Endothelial cell (in vitro differentiated cells): ENCODE measurements around the gene DOCK3. TPM values are rescaled to one million over a fixed set of nuclear protein-coding genes. Genes with fewer than 3 reads are reported as not detected.

ENCODE experiments used
- DNase-seq: peaks from one replicate; pipeline ENCODE4 v3.0.0; 2021; ENCODE audit warnings: low spot score
- H3K27ac Mint-ChIP-seq: one replicate; pipeline ENCODE4 v1.8.0; 2021; ENCODE audit warnings: mixed read lengths, inconsistent platforms; ENCODE audit not compliant: unreplicated experiment
- H3K27me3 Mint-ChIP-seq: one replicate; pipeline ENCODE4 v1.8.0; 2021; ENCODE audit warnings: mild to moderate bottlenecking, moderate library complexity, mixed read lengths, inconsistent platforms; ENCODE audit not compliant: unreplicated experiment
- H3K36me3 Mint-ChIP-seq: one replicate; pipeline ENCODE4 v1.8.0; 2021; ENCODE audit warnings: mild to moderate bottlenecking, low read depth, mixed read lengths, inconsistent platforms; ENCODE audit not compliant: unreplicated experiment
- H3K4me1 Mint-ChIP-seq: one replicate; pipeline ENCODE4 v1.8.0; 2021; ENCODE audit warnings: mild to moderate bottlenecking, mixed read lengths, inconsistent platforms; ENCODE audit not compliant: unreplicated experiment
- H3K4me3 Mint-ChIP-seq: one replicate; pipeline ENCODE4 v1.8.0; 2021; ENCODE audit warnings: mild to moderate bottlenecking, mixed read lengths, inconsistent platforms; ENCODE audit not compliant: unreplicated experiment
- H3K9me3 Mint-ChIP-seq: one replicate; pipeline ENCODE4 v1.8.0; 2021; ENCODE audit warnings: mixed read lengths, inconsistent platforms; ENCODE audit not compliant: unreplicated experiment
- long read RNA-seq: library from polyadenylated mRNA; unstranded; transcript quantifications from one replicate; pipeline ENCODE4 v2.0.0, GENCODE V29; 2020; ENCODE audit not compliant: unreplicated experiment
- total RNA-seq: library from RNA; stranded (reverse); fragmentation: NEBNext Ultra II Directional; extraction: Animal tissue kit (Norgen Biotek cat#: 25700); gene quantifications from one replicate; pipeline ENCODE4 v1.2.1, GENCODE V29; 2021; ENCODE audit not compliant: unreplicated experiment
- TF ChIP-seq, protein P1 (sequence below): fragments of 200-600 bp; sonication (generic); IDR thresholded peaks from one replicate; pipeline ENCODE4 v1.5.0; 2021; ENCODE audit warnings: antibody characterized with exemption; ENCODE audit not compliant: unreplicated experiment

The DOCK3 gene, protein sequence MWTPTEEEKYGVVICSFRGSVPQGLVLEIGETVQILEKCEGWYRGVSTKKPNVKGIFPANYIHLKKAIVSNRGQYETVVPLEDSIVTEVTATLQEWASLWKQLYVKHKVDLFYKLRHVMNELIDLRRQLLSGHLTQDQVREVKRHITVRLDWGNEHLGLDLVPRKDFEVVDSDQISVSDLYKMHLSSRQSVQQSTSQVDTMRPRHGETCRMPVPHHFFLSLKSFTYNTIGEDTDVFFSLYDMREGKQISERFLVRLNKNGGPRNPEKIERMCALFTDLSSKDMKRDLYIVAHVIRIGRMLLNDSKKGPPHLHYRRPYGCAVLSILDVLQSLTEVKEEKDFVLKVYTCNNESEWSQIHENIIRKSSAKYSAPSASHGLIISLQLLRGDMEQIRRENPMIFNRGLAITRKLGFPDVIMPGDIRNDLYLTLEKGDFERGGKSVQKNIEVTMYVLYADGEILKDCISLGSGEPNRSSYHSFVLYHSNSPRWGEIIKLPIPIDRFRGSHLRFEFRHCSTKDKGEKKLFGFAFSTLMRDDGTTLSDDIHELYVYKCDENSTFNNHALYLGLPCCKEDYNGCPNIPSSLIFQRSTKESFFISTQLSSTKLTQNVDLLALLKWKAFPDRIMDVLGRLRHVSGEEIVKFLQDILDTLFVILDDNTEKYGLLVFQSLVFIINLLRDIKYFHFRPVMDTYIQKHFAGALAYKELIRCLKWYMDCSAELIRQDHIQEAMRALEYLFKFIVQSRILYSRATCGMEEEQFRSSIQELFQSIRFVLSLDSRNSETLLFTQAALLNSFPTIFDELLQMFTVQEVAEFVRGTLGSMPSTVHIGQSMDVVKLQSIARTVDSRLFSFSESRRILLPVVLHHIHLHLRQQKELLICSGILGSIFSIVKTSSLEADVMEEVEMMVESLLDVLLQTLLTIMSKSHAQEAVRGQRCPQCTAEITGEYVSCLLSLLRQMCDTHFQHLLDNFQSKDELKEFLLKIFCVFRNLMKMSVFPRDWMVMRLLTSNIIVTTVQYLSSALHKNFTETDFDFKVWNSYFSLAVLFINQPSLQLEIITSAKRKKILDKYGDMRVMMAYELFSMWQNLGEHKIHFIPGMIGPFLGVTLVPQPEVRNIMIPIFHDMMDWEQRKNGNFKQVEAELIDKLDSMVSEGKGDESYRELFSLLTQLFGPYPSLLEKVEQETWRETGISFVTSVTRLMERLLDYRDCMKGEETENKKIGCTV (N-terminal part only)
- 1.3 TPM for total RNA-seq
- long read RNA-seq, partial matches to known transcripts: 0 of 2 reads
- long read RNA-seq, other reads (novel, unspliced or antisense): 2 of 2 reads

DNA sequence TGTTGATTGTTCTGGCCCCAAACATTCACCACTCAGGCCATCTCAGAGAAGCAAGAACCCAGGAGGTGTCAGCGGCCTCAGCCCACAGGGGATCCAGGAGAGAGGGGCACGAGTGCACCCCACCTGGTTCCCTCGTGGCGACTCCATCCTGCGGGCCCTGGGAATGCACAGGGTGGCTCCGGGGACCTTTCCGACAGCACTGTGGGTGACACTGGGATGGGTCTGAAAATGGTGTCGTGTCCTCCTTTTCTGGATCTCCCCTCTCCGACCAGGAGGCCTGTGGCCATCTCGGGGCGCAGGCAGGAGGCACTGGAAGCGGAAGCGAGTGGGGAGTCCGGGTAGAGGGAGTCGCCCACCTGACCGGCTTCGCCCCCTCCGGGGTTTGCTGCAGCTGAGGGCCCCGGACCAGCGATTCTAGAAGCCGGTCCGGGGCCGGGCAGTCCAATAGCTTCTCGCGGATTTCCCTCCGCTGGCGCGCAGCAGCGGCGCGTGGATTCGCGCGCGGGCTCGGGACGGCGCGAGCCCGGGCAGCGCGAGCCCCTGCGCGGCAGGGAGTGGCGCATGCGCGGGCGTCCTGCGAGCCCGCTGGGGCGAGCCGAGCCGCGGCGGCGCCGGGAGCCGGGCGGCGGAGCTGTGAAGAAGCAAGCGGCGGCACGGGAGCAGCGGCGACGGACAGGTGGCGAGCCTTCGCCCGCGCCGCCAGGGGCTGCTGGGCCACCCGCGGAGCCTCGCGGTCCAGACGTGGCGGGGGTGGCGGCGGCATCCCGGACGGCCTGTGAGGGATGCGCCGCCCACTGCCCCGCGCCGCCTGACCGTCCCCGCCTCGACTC, at the start of gene DOCK3:
TSS of gene DOCK3 (plus strand) at position 579 of the 830 bp plus-strand sequence. CDS start 337 bp downstream, outside the sequence.
- peak within 1 kb of the TSS; percentile 91 for H3K4me3 Mint-ChIP-seq
- H3K27ac Mint-ChIP-seq: no peak within 1 kb of the TSS
- H3K4me1 Mint-ChIP-seq: peaks cover 7% of the 10 kb centered on the region
- peaks cover 8% of the 10 kb centered on the region for H3K36me3 Mint-ChIP-seq
- TF ChIP-seq, protein P1, sequence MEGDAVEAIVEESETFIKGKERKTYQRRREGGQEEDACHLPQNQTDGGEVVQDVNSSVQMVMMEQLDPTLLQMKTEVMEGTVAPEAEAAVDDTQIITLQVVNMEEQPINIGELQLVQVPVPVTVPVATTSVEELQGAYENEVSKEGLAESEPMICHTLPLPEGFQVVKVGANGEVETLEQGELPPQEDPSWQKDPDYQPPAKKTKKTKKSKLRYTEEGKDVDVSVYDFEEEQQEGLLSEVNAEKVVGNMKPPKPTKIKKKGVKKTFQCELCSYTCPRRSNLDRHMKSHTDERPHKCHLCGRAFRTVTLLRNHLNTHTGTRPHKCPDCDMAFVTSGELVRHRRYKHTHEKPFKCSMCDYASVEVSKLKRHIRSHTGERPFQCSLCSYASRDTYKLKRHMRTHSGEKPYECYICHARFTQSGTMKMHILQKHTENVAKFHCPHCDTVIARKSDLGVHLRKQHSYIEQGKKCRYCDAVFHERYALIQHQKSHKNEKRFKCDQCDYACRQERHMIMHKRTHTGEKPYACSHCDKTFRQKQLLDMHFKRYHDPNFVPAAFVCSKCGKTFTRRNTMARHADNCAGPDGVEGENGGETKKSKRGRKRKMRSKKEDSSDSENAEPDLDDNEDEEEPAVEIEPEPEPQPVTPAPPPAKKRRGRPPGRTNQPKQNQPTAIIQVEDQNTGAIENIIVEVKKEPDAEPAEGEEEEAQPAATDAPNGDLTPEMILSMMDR: no peak
- DNase-seq: peak; percentile 61
- H3K27me3 Mint-ChIP-seq: peaks cover 10% of the 10 kb centered on the region
- H3K9me3 Mint-ChIP-seq: no peaks in the 10 kb centered on the region

DNA sequence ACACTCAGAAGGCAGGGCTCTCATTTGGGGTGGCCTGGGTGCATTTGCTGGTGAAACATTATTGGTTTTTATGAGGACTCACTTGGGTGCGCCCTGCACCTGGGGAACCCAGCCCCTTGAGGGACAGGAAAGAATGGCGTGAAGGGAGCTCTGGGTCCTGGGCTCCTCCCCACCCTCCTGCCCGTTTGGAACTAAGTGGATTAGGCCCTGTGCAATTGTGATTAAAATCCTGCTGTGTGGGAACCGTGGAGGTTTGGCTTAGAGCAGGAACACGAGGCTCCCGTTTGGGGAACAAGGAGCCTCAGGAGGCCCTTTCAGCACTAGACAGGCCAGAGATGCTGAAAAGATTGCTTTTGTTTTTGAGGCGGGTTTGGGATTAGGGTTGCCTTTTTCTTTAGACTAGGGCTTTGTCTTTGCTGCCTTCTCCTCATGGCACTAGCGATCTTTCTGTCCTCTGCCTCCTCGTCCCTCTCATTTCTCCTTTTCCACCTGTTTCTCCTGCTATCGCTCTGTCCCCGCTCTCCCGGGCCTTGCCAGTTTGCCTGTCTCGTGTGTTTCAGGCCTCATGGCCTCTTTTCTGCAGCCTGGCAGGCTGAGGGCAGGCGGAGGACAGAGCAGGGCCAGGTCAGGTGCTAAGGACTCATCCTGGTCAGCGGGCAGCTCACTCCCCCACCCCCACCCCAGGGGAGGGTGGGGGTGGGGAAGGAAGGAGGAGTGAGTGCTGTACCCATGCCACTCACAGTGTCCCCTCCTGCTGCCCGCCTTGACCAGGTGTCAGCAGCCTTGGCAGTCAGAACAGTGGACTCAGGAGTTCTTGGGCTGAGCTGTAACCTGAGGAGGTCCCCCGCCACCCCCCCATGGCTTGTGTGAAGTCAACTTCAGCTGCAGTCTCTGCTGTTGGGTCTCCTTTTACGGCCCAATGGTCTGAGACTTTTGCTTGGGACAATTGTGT, 49.2 kb upstream of the DOCK3 start:
- TF ChIP-seq, protein P1: no peak
- Mint-ChIP-seq H3K4me3 (no peak overlapping the region), H3K4me1 (peaks cover 9% of the 10 kb centered on the region), H3K9me3 (no peaks in the 10 kb centered on the region), H3K27me3 (peaks cover 3% of the 10 kb centered on the region), H3K27ac (no peak overlapping the region), H3K36me3 (no peaks in the 10 kb centered on the region)
- DNase-seq: no peak

DNA sequence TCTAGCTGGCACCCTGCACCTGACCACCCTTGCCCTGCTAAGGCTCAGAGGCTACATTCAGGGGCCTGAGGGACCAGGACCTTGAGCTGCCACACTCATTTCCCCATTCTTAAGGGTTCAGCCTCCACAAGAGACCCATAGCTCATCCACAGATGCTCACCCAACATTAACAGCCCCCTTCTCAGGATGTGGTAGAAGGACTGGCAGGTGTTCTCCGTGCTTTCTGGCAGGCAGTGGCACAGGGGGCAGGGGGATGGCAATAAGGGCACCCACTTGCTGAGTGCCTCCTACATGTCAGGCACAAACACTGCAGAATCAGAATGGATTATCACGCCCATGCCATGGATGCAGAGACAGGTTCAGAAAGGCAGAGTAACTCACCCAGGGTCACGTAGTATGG, 48.3 kb upstream of the DOCK3 start:
- H3K27ac Mint-ChIP-seq: no peak overlapping the region
- H3K4me3 Mint-ChIP-seq: no peak overlapping the region
- H3K9me3 Mint-ChIP-seq: no peaks in the 10 kb centered on the region
- no peaks in the 10 kb centered on the region for H3K36me3 Mint-ChIP-seq
- TF ChIP-seq, protein P1: no peak
- no peak for DNase-seq
- H3K4me1 Mint-ChIP-seq: peaks cover 4% of the 10 kb centered on the region
- peaks cover 2% of the 10 kb centered on the region for H3K27me3 Mint-ChIP-seq
